ENCODE measurements around the gene BUB1B.
A peak's percentile ranks its signal among the peaks of the same experiment; 100 is the strongest.

DNA sequence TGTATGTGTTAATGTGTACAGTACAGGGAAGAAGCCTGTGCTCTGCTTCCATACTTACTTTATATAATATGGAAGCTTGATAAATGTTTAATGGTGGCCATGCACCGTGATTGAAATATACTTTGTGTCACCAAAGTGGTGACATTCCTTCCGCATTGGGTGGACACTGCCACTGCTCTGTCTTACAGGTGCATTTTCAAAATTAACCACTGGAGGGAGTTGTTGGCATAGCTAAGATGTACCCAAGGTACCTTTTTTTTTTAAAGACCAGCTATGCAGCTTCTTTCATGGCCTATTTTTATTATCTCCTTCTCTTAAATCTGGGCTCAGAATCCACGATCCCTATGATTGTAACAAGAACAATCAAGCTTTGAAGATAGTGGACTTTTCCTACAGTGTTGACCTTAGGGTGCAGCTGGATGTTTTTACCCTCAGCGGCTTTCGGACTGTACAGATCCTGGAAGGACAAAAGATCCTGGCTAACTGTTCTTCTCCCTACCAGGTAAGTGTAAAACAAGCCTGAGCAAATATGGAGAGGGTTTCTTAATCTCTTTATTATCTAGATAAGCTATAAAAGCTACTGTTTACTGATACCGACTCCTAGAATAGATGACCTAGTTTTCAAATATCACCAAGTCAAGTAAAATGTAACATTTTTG lies 56.4 kb downstream of the BUB1B start:
- TF ChIP-seq, protein P1, sequence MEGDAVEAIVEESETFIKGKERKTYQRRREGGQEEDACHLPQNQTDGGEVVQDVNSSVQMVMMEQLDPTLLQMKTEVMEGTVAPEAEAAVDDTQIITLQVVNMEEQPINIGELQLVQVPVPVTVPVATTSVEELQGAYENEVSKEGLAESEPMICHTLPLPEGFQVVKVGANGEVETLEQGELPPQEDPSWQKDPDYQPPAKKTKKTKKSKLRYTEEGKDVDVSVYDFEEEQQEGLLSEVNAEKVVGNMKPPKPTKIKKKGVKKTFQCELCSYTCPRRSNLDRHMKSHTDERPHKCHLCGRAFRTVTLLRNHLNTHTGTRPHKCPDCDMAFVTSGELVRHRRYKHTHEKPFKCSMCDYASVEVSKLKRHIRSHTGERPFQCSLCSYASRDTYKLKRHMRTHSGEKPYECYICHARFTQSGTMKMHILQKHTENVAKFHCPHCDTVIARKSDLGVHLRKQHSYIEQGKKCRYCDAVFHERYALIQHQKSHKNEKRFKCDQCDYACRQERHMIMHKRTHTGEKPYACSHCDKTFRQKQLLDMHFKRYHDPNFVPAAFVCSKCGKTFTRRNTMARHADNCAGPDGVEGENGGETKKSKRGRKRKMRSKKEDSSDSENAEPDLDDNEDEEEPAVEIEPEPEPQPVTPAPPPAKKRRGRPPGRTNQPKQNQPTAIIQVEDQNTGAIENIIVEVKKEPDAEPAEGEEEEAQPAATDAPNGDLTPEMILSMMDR (IDR thresholded peaks at IDR 0.05; ENCODE audit: low read length): peak; percentile 75
- TF ChIP-seq EZH2phosphoT487 (IDR thresholded peaks at IDR 0.05; ENCODE audit: low read length) (no peak), EZH2 (optimal IDR thresholded peaks at IDR 0.05; ENCODE audit: low read depth, low read length) (no peak)

Measured in MM.1S (cell line).